ENCODE results near the gene MORF4L1.

GRCh38 chr15:78898540-78898939 lies 25.9 kb downstream of the MORF4L1 start:
- no peak for TF ChIP-seq CTCF (IDR thresholded peaks at IDR 0.05)
- TF ChIP-seq POLR2A (IDR thresholded peaks at IDR 0.05) = no peak

All from heart left ventricle (tissue), 13 donors.